ENCODE results near the gene CLCN5.

The CLCN5 gene

GRCh38 chrX:49934148-49934547 lies 11.8 kb downstream of the CLCN5 start:
- DNase-seq (ENCODE audit: low spot score) = no peak

DNA sequence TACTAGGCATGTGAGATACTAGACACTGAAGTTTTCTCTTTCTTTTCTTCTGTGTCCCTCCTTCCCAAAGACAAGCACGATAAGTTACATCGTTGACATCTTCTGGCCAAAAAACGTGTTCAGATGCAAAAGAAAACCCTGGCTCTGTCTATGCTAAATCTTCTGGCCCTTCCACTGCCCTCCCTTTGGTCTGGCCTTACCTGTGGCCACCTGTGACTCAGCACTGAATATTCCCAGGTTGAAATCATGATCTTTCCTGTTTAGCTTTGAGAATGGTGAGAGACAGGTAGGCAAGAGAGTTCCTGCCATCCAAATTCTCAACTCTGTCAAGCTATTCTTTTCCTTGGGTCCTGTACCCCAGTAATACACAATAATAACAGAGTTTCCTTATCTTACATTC lies 12.3 kb downstream of the CLCN5 start:
- DNase-seq (ENCODE audit: low spot score) = no peak

DNA sequence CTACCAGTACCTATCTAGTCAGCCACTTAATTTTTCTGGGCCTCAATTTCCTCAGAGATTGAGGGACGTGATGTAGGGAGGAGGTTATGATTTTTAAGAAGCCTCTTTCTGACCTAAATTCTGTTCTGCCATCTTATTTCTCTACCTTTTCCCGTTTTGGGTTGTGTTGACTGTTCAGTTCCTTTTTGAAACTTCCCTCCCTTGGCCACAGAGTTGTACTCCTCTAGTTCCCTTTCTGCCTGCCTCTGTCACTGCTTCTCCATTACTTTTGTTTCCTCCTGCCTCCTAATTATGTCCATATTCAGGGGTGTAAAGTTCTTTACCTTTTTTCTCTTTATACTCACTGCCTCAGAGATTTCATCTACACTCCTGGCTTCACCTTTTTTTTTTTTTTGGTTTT lies 25.4 kb downstream of the CLCN5 start:
- DNase-seq (ENCODE audit: low spot score) = no peak

GRCh38 chrX:49949961-49950360 lies 27.6 kb downstream of the CLCN5 start:
- no peak for DNase-seq (ENCODE audit: low spot score)

DNA sequence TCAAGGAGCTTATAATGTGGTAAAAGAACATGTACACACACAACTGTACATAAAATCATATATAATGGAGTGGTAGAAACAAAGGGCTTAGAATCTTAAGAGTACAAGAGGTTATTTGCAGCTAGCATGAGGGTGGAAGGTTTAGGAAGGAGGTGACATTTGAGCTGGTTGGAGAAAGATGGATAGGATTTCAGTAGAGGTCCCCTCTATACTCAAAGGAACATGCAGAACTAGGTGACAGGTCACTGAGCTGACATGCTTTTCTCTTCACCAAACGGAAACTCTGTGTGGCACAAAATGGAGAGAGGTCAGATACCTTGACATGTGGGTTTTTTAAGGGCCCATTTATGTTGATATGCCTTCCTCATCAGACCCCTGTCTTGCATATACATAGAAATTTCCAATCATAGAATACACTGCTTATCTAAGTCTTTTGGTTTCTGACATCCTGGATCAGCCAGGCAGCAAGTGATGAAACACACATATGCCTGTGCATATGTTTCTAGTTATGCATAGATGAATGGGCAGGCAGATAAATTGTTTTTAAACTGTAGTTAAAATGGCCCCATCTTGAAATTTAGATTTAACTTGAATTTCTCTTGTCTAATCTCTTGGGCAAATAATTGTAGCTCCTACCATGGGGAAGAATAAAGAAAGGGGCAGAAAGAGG lies 29.3 kb downstream of the CLCN5 start:
- DNase-seq (ENCODE audit: low spot score) = no peak

- no peak for DNase-seq (ENCODE audit: low spot score)
Measured at GRCh38 chrX:49956313-49956712, 33.9 kb downstream of the CLCN5 start.

GRCh38 chrX:49958727-49959485 lies 36.5 kb downstream of the CLCN5 start:
- no peak for DNase-seq (ENCODE audit: low spot score)

GRCh38 chrX:49959602-49960001 lies 37.2 kb downstream of the CLCN5 start:
- no peak for DNase-seq (ENCODE audit: low spot score)

DNA sequence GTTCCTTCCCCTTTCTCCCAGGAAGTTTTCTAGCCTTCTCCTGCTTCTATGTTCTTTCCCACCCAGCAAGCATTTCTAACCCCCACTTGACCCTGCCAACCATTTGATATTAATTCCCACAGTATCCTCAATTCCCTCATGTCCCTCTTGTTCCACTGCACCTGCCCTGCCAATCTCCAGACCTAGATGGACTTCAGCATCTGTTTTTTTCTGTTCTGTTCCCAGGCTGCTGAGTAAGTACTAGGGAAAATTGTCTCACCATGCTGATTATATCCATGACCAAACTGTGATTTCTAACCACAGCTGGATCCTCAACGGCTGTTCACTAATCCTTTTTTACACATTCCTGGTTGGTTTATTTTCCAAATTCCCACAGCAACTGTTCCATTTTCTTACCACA lies 37.7 kb downstream of the CLCN5 start:
- DNase-seq (ENCODE audit: low spot score) = no peak

GRCh38 chrX:49970674-49971073 lies 48.3 kb downstream of the CLCN5 start:
- no peak for DNase-seq (ENCODE audit: low spot score)

GRCh38 chrX:49972328-49972860 lies 50.0 kb downstream of the CLCN5 start:
- DNase-seq (ENCODE audit: low spot score) = no peak

GRCh38 chrX:49976682-49977197 lies 54.3 kb downstream of the CLCN5 start:
- no peak for DNase-seq (ENCODE audit: low spot score)

GRCh38 chrX:49977319-49978090 lies 55.1 kb downstream of the CLCN5 start:
- DNase-seq (ENCODE audit: low spot score) = no peak

DNA sequence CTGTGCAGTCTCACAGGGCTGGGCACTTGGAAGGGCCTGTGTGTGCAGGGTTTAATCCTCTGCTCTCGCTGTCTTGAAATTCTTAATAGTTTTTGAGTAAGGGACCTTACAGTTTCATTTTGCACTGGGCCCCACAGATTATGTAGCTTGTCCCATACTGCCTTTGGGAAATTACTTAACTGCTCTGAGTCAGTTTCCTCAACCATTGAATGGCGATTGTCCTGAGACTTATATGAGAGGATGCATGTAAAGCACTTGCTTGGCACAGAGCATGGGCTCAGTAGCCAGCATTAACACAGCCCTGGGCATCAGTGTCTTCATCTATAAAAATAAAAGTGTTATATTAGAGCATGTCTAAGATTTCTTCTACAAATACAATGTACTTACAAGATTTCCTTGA lies 55.8 kb downstream of the CLCN5 start:
- peak; percentile 27 for DNase-seq (ENCODE audit: low spot score)

GRCh38 chrX:49986058-49986457 lies 63.7 kb downstream of the CLCN5 start:
- no peak for DNase-seq (ENCODE audit: low spot score)

DNA sequence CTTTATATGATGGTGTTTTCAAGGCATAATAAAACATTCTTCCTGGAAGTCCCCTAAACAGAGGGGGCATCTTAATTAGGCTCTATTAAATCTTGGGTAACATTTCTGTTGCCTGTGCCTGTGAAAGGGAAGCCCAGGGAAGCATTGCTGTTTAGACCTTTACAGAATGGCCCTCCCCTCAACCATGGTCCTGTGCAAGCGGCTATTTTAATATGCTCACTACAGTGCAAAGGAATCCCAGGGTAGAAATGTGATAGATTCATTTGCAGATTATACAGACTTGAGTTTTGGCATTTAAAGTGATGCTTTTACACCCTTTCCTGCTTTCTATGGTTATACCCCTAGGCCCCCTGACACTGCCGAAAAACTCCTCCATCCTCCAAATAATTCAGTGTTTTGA lies 65.3 kb downstream of the CLCN5 start:
- no peak for DNase-seq (ENCODE audit: low spot score)

DNA sequence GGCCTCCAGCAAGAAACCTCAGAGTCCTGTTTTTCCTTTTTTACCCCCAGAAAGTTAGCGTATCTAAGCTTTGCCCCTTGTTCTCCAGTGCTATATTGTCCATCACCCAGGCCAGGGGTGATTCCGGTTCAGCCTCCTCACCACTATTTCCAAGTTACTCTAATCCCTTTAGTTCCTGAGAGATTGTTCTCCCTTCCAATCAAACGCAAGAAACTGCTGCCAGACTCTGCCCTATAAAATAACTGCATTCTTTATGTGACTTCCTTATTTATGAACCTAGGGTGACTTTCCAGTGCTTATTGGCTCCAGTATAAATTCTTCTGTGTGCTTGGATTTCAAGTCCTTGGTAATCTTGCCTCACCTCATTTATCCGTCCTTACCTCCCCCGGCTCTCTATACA lies 65.7 kb downstream of the CLCN5 start:
- no peak for DNase-seq (ENCODE audit: low spot score)

GRCh38 chrX:49991758-49992157 lies 69.4 kb downstream of the CLCN5 start:
- no peak for DNase-seq (ENCODE audit: low spot score)

DNA sequence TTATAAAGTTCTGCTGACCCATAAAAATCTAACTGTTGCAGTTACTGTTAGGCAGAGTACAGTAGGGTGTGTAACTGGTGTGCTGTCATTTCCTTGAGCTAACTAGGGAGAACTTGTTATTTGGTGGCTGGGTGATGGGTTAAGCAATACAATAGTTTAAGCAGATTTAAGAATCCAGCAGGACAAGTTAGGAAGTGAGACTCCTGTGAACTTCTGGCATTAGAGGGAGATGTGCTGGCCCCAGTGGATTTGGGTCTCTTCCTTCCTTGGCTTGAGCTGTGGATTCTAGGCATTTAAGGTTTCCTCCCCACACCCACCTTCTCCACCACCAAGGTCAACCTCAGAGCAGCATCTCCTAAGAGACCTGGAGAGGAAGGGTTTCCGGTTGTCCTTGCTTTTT lies 70.5 kb downstream of the CLCN5 start:
- no peak for DNase-seq (ENCODE audit: low spot score)

- DNase-seq (ENCODE audit: low spot score) = no peak
Measured at GRCh38 chrX:49993661-49994060, 71.3 kb downstream of the CLCN5 start.

DNA sequence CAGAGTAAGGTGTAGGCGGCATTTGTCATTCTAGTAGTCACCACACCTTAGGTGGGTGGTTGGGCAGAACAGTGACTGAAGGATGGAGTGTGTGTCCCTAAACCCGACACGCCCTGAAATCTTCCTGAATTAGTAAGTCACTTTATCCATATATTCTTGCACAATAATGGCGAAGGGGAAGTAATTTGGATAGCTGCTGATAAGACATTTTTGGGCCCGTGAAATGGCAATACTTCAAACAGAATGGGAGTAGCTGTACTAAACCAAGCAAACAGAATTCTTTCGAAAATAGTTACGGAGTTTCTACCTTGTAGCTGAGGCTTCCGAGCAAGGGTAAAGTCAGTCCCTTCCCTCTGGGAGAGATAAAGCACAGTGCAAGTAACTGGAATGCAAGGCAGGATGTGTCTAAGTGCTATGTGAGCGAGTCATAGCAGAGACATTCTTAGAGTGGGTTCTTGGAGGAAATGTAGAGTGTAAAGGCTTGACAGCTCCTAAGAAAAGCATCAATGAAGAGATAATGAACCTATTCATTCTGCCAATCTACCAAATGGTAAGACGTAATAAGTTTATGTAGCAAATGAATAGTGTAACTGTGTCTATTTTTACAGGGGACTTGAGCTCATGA lies 72.8 kb downstream of the CLCN5 start:
- peak; percentile 5 for DNase-seq (ENCODE audit: low spot score)

DNA sequence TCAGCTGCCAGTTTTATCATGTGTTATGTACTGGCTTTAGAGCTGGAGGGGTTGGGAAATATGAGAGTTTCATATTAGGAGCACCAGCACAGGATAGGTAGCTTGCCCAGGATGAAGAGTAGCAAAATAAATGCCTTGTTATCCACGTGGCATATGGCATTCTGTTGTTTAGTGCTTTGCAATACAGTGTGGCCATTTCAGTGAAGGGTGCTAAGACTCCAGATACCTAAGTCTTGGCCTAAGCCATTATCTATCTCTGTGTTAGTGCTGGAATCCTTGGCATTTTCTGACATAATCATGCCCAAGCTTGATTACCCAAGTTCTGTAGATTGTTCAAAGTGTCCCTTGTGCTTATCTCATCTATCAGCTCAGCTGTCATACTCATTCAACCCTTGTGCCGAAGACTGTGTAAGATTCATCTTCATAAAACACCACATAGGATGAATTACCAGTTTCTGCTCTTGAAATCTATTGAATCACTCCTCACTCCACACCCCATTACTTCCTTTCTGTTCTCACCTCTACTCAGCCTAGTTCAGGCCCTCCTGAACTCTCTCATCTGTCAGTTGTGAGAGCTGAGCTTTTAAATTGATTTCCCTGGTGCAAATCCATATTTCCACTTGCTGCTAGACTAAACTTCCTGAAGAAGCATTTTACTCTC lies 73.5 kb downstream of the CLCN5 start:
- no peak for DNase-seq (ENCODE audit: low spot score)

All from kidney capillary endothelial cell (primary cell).